GM21390 (cell line): ENCODE measurements around the gene PSMB7.
"Not testable (repeated sequence)": the region's sequence is repeated elsewhere in the genome, so short reads cannot be mapped to it uniquely, and the experiment has no call there.

Source experiments
- ATAC-seq: cut with Tn5 transposase; IDR thresholded peaks from one replicate; pipeline ENCODE4 v1.9.1; 2021; ENCODE audit not compliant: unreplicated experiment

Gene PSMB7

GRCh38 chr9:124443625-124444024 is 28.4 kb upstream of the PSMB7 start:
- ATAC-seq, result no peak

- ATAC-seq, result no peak
Observed at GRCh38 chr9:124442826-124443225, 27.6 kb upstream of the PSMB7 start.

- no peak for ATAC-seq
Observed at GRCh38 chr9:124442379-124442778, 27.1 kb upstream of the PSMB7 start.

GRCh38 chr9:124441291-124441690 is 26.0 kb upstream of the PSMB7 start:
- no peak for ATAC-seq

GRCh38 chr9:124440786-124441185 is 25.5 kb upstream of the PSMB7 start:
- no peak for ATAC-seq

GRCh38 chr9:124439686-124440243 is 24.5 kb upstream of the PSMB7 start:
- no peak for ATAC-seq

- no peak for ATAC-seq
Observed at GRCh38 chr9:124439086-124439485, 23.8 kb upstream of the PSMB7 start.

GRCh38 chr9:124438091-124438490 is 22.8 kb upstream of the PSMB7 start:
- ATAC-seq, result no peak

- ATAC-seq, result no peak
Observed at GRCh38 chr9:124437086-124437485, 21.8 kb upstream of the PSMB7 start.

GRCh38 chr9:124436320-124436719 is 21.1 kb upstream of the PSMB7 start:
- ATAC-seq, result no peak

- ATAC-seq, result no peak
Observed at GRCh38 chr9:124429530-124429867, 14.3 kb upstream of the PSMB7 start.

GRCh38 chr9:124428751-124429529 is 13.7 kb upstream of the PSMB7 start:
- no peak for ATAC-seq

GRCh38 chr9:124427281-124427680 is 12.0 kb upstream of the PSMB7 start:
- no peak for ATAC-seq

- ATAC-seq, result no peak
Observed at GRCh38 chr9:124426361-124426760, 11.1 kb upstream of the PSMB7 start.

GRCh38 chr9:124425733-124426132 is 10.5 kb upstream of the PSMB7 start:
- ATAC-seq, result not testable (repeated sequence)

GRCh38 chr9:124423591-124423990 is 8.3 kb upstream of the PSMB7 start:
- ATAC-seq, result no peak

- no peak for ATAC-seq
Observed at GRCh38 chr9:124423155-124423554, 7.9 kb upstream of the PSMB7 start.

GRCh38 chr9:124420991-124421543 is 5.8 kb upstream of the PSMB7 start:
- no peak for ATAC-seq

GRCh38 chr9:124419832-124420489 is 4.7 kb upstream of the PSMB7 start:
- ATAC-seq, result no peak

- no peak for ATAC-seq
Observed at GRCh38 chr9:124415852-124416484, 726 bp upstream of the PSMB7 start.

- ATAC-seq, result no peak
Observed at GRCh38 chr9:124414612-124415011, 630 bp downstream of the PSMB7 start.

GRCh38 chr9:124412228-124412575 is 3.0 kb downstream of the PSMB7 start:
- no peak for ATAC-seq
